Middle frontal gyrus (tissue), 1 donor: ENCODE data around the gene NCOA3.
A peak's percentile ranks its signal among the peaks of the same experiment; 100 is the strongest.

Source experiments
- DNase-seq: peaks from one replicate; pipeline ENCODE4 v3.0.0-alpha.2; 2015; ENCODE audit warnings: low spot score; ENCODE audit errors: extremely low spot score

Gene NCOA3

DNA sequence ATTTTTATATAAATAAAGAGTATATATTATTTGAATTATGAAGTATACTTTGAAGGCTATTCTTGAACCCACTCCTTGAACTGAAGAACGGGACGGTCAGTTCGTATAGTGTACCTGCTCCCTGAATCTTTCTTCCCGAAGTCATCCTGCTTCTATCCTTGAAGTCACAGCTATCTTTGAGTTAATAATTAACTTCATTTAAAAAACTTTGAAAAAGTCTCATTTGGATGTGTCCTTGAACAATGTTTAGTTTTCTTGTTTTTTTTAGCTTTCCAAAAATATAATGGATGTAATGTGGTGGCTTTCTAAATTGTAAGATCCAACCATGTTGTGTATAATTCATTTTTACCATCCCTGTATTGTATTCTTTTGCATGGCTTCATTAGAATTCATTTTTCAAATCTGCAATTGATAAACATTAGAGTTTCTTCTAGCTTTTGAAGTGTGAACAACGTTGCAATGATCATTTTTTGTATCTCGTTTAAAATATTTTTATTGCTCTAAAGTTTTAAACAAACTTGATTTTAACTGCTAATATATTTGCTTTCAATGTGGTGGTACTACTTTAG is 94.4 kb downstream of the NCOA3 start:
- DNase-seq, result no peak

DNA sequence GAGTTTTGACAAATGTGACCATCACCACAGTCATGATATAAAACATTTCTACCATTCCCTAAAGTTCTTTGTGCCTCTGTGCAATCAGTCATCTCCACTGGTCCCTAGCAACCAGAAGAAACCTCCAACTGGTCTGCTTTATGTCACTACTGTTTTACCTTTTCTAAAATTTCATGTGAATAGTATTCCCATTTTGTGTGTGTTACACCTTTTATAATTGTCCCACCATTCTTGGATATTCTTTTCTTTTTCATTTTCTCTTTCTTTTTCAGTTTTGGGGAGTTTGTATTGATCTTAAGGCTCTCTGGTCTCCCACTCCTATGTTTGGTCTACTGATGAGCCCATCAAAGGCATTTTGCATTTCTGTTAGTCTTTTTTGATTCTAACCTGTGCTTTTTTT is 95.4 kb downstream of the NCOA3 start:
- no peak for DNase-seq

DNA sequence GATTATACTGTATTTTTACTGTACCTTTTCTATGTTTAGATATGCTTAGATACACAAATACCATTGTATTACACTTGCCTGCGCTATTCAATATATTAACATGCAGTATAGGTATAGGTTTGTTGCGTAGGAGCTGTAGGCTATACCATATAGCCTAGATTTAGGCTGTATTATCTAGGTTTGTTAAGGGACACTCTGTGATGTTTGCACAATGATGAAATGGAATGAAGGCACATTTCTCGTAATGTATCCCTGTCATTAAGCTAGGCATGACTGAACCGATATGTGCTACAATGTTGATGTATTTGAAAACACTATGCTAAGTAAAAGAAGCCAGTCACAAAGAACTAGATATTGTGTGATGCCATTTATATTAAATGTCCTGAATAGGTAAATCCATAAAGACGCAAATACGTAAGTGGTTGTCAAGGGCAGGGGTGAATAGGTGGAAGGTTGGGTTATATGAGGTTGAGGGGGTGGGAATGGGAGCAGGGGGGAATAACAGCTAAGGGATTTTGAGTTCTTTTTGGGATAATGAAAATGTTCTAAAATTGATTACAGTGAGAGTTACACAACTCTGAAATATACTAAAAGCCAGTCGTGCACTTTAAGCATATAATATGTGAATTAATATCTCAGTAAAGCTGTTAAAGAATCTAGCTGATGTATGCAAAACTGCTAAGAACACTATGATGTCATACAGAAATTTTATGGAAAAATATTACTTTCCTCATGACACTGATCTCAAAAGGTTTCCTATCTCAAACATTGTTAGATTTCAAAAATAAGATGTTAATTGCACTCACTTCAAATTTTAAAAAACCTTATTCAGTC is 97.4 kb downstream of the NCOA3 start:
- no peak for DNase-seq

DNA sequence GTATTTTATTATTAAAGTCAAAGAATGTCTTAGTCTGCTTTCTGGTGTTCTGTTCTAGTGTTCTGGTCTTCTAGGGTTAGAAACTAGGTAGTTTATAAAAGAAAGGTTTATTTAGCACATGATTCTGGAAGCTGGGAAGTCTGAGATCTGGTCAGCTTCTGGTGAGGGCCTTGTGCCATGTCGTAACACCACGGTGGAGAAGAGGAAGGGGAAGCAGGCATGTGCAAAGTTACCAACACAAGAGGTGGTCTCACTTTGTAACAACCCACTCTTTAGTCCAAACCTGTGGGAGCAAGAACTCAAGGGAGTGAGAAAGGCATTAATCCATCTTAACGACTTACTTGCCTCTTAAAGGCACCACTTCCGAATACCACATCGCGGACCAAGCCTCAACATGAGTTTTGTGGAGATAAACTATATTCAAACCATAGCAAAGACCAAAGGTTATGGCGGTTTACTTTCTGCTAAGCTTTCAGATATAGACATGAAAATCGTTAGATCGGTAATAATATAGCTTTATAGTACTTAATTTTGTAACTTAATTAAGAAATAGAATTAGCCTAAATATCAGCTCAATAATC is 99.4 kb downstream of the NCOA3 start:
- no peak for DNase-seq

DNA sequence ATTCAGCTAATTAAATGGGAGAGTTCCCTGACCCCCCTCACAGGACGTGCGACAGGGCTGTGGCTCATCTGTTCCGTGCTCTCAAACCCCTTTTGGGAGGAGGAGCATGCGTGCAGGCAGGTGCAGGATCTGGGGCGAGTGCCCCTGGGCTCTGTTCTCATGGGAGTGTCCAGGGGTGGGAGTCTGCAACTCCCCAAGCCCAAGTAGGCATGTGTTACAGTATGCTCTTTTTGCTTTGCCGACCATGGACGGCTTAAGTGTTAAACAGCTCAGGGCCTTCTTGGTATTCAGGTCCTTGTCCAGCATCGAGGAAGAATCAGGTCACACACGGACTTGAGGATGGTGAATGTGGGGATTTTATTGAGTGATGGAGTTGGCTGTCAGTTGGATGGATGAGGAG is 101.6 kb downstream of the NCOA3 start:
- DNase-seq, result no peak

DNA sequence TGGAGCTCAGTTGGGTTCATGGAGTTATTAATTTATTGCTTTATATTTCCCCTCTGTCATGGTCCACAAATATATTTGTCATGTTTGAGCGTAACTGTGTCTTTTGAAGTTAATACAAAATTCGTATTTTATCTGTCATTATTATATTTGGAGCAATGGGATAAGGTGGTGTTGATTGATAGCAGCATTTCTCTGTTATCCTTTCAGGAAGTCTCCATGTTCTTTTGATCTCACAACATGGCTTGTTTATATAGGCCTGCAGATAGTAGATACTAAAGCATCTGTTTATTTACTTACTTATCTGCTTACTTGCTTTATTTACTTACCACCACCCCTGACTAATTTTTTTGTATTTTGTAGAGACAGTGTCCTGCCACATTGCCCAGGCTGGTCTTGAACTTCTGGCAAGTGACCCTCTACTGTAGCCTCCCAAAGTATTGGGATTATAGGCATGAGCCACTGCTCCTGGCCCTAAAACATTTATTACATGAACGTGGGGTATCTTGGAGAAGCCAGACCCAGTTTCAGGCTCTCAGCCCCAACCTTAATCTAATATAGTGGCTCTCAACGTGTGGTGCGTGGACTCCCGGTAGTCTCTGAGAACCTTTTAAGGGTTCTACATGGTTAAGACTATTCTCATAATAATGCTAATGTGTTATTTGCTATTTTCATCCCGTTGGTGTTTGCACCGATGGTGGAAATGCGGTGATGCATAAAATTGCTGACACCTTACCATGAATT is 104.2 kb downstream of the NCOA3 start:
- DNase-seq, result no peak

DNA sequence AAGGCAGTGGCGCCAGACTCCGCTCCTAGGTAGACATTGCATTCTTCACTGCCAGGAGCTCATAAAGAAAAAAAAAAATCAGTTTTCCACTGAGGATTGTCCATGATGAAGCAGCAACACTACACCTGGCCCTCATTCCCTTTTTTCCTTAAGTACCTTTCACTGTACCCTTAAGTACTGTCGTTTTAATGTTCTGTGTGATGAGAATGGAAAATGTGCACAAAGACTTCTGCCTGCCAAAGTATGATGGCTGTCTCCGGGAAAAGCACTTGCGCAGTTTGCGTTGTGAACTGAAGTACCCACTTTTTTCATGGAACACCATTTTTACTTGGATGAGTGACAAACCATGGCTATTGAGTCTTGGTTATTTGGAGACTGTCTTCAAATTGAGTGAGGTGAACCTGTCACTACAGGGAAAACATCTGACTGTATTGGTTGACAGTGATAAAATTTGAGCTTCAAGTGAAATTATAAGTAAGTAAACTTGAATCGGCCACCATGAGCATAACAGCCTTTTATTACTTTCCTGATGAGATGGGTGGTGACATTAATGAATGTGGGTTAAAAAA is 104.8 kb downstream of the NCOA3 start:
- DNase-seq, result no peak

DNA sequence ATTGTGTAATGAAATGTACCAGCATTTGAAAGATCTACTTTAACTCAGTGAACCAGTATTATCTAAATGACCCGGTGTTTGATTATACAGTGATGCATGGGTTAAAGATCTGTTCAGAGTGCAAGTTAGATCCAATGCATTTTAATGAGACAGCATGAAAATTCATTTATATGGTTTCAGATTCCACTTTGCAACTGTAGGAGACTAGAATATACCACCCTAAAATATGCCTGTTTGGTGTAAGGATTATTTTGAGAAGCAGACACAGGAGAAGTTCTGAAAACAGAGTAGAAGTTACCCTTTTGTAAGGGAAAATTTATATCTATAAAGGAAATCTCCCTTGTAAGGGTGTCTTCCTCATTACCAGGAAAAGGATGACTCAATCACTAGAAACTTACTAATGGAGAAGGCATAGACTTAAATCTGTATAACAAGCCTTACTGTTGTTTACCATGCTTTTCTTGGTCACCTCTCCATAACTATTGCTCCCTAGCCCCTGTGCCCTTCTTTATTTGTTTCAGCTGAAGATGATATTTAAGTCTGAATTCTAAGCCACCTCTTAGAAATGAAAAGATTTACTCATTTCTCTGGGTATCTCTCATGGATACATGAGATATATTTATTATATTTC is 105.4 kb downstream of the NCOA3 start:
- DNase-seq, result no peak

DNA sequence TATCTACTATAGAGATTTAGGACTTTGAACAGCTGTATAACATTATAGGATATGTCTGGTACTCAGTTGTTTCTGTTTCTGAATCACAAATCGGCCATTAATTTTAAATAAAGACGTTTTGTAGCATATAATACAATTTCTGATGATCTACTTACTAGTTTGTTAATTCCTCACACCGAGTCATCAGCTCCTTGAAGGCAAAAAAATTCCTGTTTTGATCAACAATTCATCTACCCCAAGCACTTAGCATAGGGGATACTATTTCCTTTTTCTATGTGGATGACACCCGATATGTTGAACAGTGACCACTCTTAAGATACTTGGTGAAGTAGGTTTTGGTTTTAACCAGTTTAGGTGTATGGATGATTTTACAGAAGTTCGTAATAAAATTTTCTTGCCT is 107.3 kb downstream of the NCOA3 start:
- no peak for DNase-seq

DNA sequence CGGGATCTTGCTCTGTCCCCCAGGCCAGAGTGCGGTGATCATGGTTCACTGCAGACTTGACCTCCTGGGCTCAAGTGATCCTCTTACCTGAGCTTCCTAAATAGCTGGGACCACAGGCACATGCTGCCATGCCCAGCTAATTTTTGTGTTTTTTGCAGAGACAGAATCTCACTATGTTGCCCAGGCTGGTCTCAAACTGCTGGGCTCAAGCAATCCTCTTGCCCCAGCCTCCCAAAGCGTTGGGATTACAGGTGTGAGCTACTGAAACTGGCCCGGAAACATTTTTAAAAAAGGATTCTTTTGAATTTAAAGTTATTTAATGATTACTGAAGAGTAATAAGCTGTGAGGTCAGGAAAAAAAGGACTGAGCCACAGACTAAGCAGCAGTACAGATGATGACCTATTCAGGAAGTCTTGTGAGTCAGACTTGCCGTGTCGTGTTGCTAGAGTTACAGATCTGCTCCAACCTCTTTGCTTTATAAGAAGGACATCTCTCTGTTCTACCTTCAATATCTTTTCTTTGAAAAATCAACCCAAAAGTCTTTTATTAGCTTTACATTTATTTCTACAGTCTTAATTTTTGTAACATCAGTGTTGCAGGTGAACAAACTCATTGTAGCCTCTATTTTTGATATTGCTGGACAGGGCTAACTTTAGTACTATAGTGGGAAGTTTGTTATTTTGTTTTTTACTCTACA is 108.7 kb downstream of the NCOA3 start:
- DNase-seq, result no peak

DNA sequence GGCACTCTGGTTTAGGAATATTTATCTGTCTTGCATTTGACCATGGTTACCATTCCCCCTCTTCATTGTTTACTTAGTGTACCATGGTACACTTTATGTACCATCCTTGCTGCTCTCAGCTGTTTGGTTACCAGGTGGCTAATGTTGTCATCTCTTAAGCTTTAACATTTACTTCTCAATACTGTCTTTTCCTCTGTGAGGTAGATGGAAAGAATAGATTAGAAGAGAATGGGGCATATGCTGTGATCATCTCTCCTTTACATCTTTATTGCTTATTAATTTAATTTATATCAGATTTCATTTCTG is 109.2 kb downstream of the NCOA3 start:
- no peak for DNase-seq

DNA sequence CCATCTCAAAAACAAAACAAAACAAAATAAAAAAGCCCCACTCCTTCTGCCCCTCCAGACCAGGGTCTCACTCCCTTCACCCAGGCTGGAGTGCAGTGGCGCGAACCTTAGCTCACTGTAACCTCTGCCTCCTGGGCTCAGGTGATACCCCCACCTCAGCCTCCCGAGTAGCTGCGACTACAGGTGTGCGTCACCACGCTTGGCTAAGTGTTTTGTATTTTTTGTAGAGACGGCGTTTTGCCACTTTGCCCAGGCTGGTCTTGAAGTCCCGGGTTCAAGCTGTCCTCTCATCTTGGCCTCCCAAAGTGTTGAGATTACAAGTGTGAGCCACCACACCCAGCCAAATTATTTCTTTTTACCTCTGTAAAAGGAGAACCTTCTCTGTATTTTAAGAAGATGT is 110.1 kb downstream of the NCOA3 start:
- no peak for DNase-seq

DNA sequence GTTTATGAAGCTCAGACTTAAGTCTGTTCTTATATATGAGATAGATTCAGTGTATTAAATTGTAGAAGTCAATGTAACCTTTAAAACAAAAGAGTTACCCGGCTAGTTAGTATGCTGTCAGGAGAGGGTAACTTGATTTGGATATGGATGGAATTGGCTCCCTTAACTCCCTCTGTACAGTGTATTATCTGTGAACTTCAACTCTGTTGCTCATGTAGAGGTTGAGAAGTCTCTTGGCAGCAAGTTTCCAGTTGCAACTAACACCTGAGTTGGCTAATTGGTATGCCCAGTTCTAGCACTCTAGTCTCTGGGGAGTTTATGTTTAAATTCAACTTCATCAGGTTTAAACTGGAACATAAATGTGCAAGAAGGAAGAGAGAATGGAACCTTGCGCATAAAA is 111.0 kb downstream of the NCOA3 start:
- DNase-seq, result no peak

DNA sequence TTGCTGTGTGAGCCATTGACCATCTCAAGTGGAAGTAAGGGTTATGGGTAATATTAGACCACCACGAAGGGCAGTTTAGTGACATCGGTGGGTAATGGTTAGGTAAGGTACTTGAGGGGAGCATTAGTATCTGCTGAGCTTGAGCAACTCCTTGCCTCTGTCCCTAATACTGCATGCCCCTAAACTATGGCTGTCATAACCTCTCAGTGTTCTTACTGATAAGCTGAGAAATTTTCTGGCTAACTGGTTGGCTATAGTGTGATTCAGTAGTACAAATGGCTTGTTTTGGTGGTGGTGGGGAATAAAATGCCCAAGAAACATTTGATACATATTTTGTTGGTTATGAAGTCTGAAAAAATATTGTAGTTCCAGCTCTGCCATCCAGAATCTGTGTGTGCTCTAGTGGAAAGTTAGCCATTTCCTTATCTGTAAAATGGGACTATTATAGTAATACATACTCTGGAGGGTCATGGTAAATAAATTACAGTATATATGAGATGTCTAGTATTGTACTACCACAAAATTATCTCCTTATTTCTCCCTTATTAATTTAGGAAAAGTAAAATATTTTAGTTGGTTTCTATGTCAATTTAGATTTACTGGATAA is 113.1 kb downstream of the NCOA3 start:
- no peak for DNase-seq

DNA sequence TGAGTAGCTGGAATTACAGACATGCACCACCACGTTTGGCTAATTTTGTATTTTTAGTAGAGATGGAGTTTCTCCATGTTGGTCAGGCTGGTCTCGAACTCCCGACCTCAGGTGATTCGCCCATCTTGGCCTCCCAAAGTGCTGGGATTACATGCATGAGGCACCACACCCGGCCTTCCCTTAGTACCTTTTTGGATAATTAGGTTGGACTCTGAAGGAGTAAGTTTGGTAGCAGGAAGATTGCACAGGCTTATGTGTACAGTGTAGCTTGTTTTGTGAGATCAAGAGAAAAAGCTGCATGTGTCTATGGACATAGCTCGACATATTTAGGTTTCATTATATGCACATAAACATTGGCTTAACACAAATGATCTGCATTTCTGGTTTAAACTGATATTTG is 116.8 kb downstream of the NCOA3 start:
- no peak for DNase-seq

DNA sequence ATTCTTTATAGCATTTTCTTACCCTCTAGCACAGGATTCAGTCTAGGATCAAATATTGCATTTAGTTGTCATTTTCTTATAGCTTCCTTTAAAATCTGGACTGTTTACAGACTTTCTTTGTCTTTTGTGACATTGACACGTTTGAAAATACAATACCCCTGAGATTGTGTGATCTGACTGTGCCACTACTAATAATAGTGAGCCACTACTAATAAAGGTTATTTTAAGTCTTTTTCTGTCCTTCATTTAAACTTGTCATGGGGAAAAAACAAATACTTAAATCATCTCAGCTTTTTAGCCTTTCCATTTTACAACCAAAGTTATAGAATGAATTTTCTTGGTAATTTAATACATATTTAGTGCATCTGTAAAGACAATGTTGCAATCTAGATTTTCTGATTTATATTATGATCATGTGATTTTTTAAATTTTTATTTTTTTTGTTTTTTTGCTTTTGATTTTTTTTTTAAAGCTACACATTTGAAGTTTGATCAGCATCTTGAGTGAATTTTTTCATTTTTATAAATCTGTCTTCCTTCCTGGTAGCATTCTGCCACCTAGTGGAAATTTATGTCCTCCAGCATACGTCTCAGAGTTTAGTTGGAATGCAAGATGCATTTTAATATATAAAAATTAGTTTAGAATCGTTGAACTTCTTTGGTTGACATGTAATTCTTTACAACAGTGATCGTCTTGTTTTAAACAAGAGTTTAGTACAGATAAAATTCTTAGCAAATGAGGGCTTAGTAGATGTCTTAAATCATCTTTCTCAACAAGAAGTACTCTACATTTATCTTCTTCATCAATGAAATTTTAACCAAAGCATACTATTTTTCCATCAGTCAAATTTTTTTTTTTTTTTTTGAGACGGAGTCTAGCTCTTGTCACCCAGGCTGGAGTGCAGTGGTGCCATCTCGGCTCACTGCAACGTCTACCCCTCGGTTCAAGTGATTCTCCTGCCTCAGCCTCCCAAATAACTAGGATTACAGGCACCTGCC is 119.4 kb downstream of the NCOA3 start:
- DNase-seq, result peak; percentile 29

DNA sequence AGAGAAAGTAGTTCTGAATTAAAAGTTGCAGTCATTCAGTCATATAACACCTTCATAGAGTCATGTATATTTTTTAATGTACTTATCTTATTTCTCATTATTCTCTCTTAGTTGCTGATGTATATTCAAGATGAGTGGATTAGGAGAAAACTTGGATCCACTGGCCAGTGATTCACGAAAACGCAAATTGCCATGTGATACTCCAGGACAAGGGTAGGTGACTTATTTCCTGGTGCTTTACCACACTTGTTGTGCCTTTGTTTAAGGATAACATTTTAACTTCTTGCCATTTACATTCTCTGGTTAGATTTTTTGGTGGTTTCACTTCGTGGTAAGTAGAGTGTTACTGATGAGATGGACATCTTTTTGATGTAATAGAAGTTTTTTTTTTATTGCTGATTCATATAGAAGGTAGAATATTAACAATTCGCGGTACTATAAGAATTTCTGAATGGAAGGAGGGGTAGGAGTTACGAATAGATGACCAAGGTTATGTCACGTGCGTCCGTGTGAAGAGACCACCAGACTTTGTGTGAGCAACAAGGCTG is 120.5 kb downstream of the NCOA3 start:
- DNase-seq, result no peak

DNA sequence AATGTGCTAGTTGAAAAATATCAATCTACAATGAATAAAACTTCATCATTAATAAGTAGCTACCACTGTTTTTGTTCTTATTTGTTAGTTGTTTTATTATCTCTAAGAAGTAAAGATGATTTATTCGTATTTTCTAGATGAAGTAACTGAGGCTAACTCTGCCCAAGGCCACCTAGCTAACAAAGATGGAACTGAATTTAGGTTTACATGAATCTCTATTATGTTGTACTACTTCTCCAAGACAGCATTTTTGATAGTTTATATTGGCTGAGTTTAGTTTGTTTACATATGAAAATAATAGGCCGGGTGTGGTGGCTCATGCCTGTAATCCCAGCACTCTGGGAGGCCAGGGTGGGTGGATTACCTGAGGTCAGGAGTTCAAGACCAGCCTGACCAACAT is 121.5 kb downstream of the NCOA3 start:
- no peak for DNase-seq

DNA sequence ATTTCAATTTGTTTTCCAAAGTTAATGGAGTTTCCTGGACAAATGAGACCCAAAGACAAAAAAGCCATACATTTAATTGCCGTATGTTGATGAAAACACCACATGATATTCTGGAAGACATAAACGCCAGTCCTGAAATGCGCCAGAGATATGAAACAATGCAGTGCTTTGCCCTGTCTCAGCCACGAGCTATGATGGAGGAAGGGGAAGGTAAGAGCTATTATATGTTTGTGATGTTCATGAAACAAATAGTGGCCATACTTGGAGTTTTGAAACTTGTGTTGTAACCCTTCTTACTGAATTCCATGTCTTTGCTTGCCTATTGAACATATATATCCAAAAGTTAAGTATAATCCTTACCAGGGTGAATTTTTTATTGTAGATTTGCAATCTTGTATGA is 125.9 kb downstream of the NCOA3 start:
- DNase-seq, result no peak
